HCT116 (cell line): ENCODE data around the gene EPGN. TPM values are rescaled to one million over a fixed set of nuclear protein-coding genes. Genes with fewer than 3 reads are reported as not detected.

ENCODE experiments used
- ATAC-seq: fragments of 200-7000 bp; cut with Tn5 transposase; 2 replicates; pipeline ENCODE4 v1.9.1; 2020; ENCODE audit warnings: mild to moderate bottlenecking, moderate library complexity
- BruUV-seq: library from RNA; stranded (reverse); fragments of 400-500 nt; replicated peaks from 2 replicates; lab custom pipeline; 2021; lab: Mats Ljungman, UMichigan
- CTCF ChIA-PET: fragments of 300-600 bp; sonication (Branson Sonifier 250); formaldehyde crosslinking; loops from one replicate; lab custom pipeline; 2021; ENCODE audit warnings: antibody characterized with exemption; lab: Charles Lee
- POLR2A ChIA-PET: fragments of 300-600, 350-600 bp; sonication (Branson Sonifier 250); formaldehyde crosslinking; loops from one replicate; lab custom pipeline; 2021; ENCODE audit warnings: antibody characterized with exemption; lab: Charles Lee
- RAD21 ChIA-PET, 2 experiments: fragments of 300-600 bp; sonication (Branson Sonifier 250); formaldehyde crosslinking; loops; one replicate each; lab custom pipeline; 2023; ENCODE audit warnings: low total read pairs in 2 of 2; ENCODE audit not compliant: uncharacterized antibody in 2 of 2, unreplicated experiment in 2 of 2, low non-redundant PET in 1 of 2; lab: Charles Lee
- DNase-seq: peaks from one replicate; pipeline ENCODE4 v3.0.0-alpha.2; 2010; ENCODE audit warnings: low read depth, low spot score
- H2AFZ ChIP-seq: fragments of 200-600 bp; shearing (Covaris generic), sonication (generic); 2 replicates; pipeline ENCODE4 v1.6.1; 2017; ENCODE audit warnings: low read depth, mixed run types, mixed read lengths, antibody characterized with exemption, low read length; ENCODE audit not compliant: poor library complexity, severe bottlenecking
- H3K27ac ChIP-seq: 2 replicates; pipeline ENCODE4 v1.5.1; 2012; ENCODE audit warnings: low read depth, low read length
- H3K27me3 ChIP-seq: fragments of 200-600 bp; sonication (generic); 2 replicates; pipeline ENCODE4 v1.6.1; 2016; ENCODE audit warnings: mixed run types, low read length, mixed read lengths; ENCODE audit not compliant: insufficient read depth
- H3K36me3 ChIP-seq, 2 experiments: fragments of 200-500 bp in 1 of 2; fragments of 200-600 bp in 1 of 2; sonication (Bioruptor generic) in 1 of 2; sonication (generic) in 1 of 2; 2 replicates each; pipeline versions ENCODE4 v1.5.1 to v1.6.1; 2014 to 2016; ENCODE audit warnings: low read length in 2 of 2, inconsistent platforms in 1 of 2, mixed read lengths in 1 of 2, mixed run types in 1 of 2; ENCODE audit not compliant: insufficient read depth in 2 of 2, control insufficient read depth in 1 of 2
- H3K4me1 ChIP-seq, 2 experiments: fragments of 200-600 bp in 1 of 2; sonication (generic) in 1 of 2; 2 replicates each; pipeline versions ENCODE4 v1.5.1 to v1.6.1; 2012 to 2017; ENCODE audit warnings: low read length in 2 of 2, inconsistent platforms in 1 of 2, mild to moderate bottlenecking in 1 of 2, mixed read lengths in 1 of 2, mixed run types in 1 of 2, moderate library complexity in 1 of 2; ENCODE audit not compliant: insufficient read depth in 2 of 2, control insufficient read depth in 1 of 2
- H3K4me2 ChIP-seq: fragments of 200-600 bp; sonication (generic); 2 replicates; pipeline ENCODE4 v1.6.1; 2017; ENCODE audit warnings: mixed run types, low read length, mixed read lengths
- H3K4me3 ChIP-seq, 2 experiments: fragments of 200-600 bp in 1 of 2; sonication (generic) in 1 of 2; replicated peaks in 1 of 2; 2 replicates each; pipeline ENCODE4 v1.5.1; 2011 to 2016; ENCODE audit warnings: low read length in 2 of 2, control low read depth in 1 of 2, low read depth in 1 of 2, mild to moderate bottlenecking in 1 of 2, mixed read lengths in 1 of 2, mixed run types in 1 of 2
- H3K79me2 ChIP-seq: fragments of 200-600 bp; sonication (generic); 2 replicates; pipeline ENCODE4 v1.6.1; 2017; ENCODE audit warnings: mild to moderate bottlenecking, mixed run types, low read length, moderate library complexity, mixed read lengths; ENCODE audit not compliant: insufficient read depth
- H3K9ac ChIP-seq: fragments of 200-600 bp; sonication (generic); 2 replicates; pipeline ENCODE4 v1.6.1; 2016; ENCODE audit warnings: low read length, mixed read lengths
- H3K9me2 ChIP-seq: fragments of 200-600 bp; sonication (generic), shearing (Covaris generic); 2 replicates; pipeline ENCODE4 v1.6.1; 2017; ENCODE audit warnings: mixed run types, mild to moderate bottlenecking, moderate library complexity; ENCODE audit not compliant: insufficient read depth
- H3K9me3 ChIP-seq, 2 experiments: fragments of 200-500 bp in 1 of 2; fragments of 200-600 bp in 1 of 2; sonication (Bioruptor generic) in 1 of 2; sonication (generic) in 1 of 2; 2 replicates each; pipeline ENCODE4 v1.6.1; 2014 to 2017; ENCODE audit warnings: low read length in 2 of 2, mixed read lengths in 2 of 2, inconsistent platforms in 1 of 2, low read depth in 1 of 2, mild to moderate bottlenecking in 1 of 2, mixed run types in 1 of 2, moderate library complexity in 1 of 2; ENCODE audit not compliant: control insufficient read depth in 1 of 2, insufficient read depth in 1 of 2
- H4K20me1 ChIP-seq: fragments of 200-600 bp; sonication (generic), shearing (Covaris generic); 2 replicates; pipeline ENCODE4 v1.6.1; 2017; ENCODE audit warnings: mixed run types, mild to moderate bottlenecking, moderate library complexity; ENCODE audit not compliant: insufficient read depth
- CBX3 ChIP-seq: IDR thresholded peaks from 2 replicates; pipeline ENCODE4 v1.6.1; 2012; ENCODE audit warnings: low read depth
- CEBPB ChIP-seq: IDR thresholded peaks from 2 replicates; pipeline ENCODE4 v1.6.1; 2012; ENCODE audit warnings: low read depth
- ELF1 ChIP-seq: IDR thresholded peaks from 2 replicates; pipeline ENCODE4 v1.6.1; 2012; ENCODE audit warnings: low read depth, borderline replicate concordance
- EZH2 ChIP-seq: fragments of 200-600 bp; sonication (generic); IDR thresholded peaks from 2 replicates; pipeline ENCODE4 v1.6.1; 2017; ENCODE audit warnings: antibody characterized with exemption, mixed run types
- EZH2phosphoT487 ChIP-seq: fragments of 200-600 bp; IDR thresholded peaks from 2 replicates; pipeline ENCODE4 v1.6.1; 2018; ENCODE audit warnings: antibody characterized with exemption, borderline replicate concordance
- FOSL1 ChIP-seq: IDR thresholded peaks from 2 replicates; pipeline ENCODE4 v1.6.1; 2012; ENCODE audit warnings: low read depth
- JUND ChIP-seq: IDR thresholded peaks from 2 replicates; pipeline ENCODE4 v1.6.1; 2012
- RAD21 ChIP-seq: IDR thresholded peaks from 2 replicates; pipeline ENCODE4 v1.6.1; 2012; ENCODE audit warnings: low read depth, mild to moderate bottlenecking
- TCF7L2 ChIP-seq: IDR thresholded peaks from 2 replicates; pipeline ENCODE4 v1.7.0; 2011; ENCODE audit warnings: borderline replicate concordance, inconsistent platforms; ENCODE audit not compliant: insufficient read depth, insufficient read length; ENCODE audit errors: extremely low read depth
- intact Hi-C: fragments of 100-400 bp; cut with micrococcal nuclease; formaldehyde crosslinking; loops from 2 replicates; pipeline ENCODE4 v1.10.0; 2022
- total RNA-seq: library from RNA; stranded (reverse); gene quantifications from one replicate; pipeline ENCODE4 v1.2.1, GENCODE V29; 2021; ENCODE audit not compliant: unreplicated experiment
- TF ChIP-seq, protein P1 (sequence below), 3 experiments: fragments of 200-600 bp in 1 of 3; sonication (generic) in 1 of 3; IDR thresholded peaks in 2 of 3; conservative IDR thresholded peaks in 1 of 3; 2 replicates each; pipeline ENCODE4 v1.5.1; 2012 to 2017; ENCODE audit warnings: low read depth in 2 of 3, low read length in 2 of 3, antibody characterized with exemption in 1 of 3, borderline replicate concordance in 1 of 3, control low read depth in 1 of 3, mild to moderate bottlenecking in 1 of 3, mixed read lengths in 1 of 3, mixed run types in 1 of 3, moderate library complexity in 1 of 3; ENCODE audit not compliant: insufficient read depth in 1 of 3
- TF ChIP-seq, protein P2 (sequence below): IDR thresholded peaks from 2 replicates; pipeline ENCODE4 v1.6.1; 2012

Gene EPGN
- total RNA-seq, 1 experiment from 2014 or later = 1.5 TPM

DNA sequence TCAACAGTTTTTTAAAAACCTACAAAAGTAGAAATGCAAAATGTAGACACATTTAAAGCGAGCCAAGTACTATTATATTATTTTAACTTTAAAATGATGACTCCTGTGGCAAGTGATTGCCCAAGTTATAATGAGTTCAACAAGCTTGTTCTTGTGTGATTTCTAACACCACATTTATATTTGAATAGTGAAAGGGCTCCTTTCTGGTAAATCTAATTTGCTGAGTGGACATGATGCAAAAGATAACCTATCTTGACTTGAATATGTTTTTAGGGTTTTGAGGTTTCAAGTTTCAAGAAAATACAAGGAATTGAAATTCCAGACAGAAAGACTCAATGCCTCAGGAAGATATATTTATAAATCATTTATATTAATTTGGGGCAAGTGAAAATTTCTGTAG is 1.1 kb upstream of the EPGN start:
- peak overlapping the region; percentile 59 for H2AFZ ChIP-seq
- no peaks in the 10 kb centered on the region for H3K79me2 ChIP-seq
- peaks cover 0 to 21% of the 10 kb centered on the region in 2 experiments; a peak in 2 of 4 replicates for H3K4me1 ChIP-seq
- H3K9ac ChIP-seq = no peak overlapping the region
- H4K20me1 ChIP-seq = no peaks in the 10 kb centered on the region
- RAD21 ChIA-PET = interaction anchor here (1.3 to 2.3 kb wide), 2 partner anchors 78 kb away, joined by 10 to 14 read pairs; no protein-coding TSS in a partner anchor
- H3K36me3 ChIP-seq = no peaks in the 10 kb centered on the region
- no peak overlapping the region for H3K27ac ChIP-seq
- H3K9me2 ChIP-seq = no peaks in the 10 kb centered on the region
- intact Hi-C loops = no loop called here
- H3K4me2 ChIP-seq = peak overlapping the region; percentile 42
- H3K27me3 ChIP-seq = no peaks in the 10 kb centered on the region
- POLR2A ChIA-PET = interaction anchor here (0.9 to 1.2 kb wide), 2 partner anchors 76 to 77 kb away, joined by 3 to 4 read pairs; no protein-coding TSS in a partner anchor
- TF ChIP-seq JUND (no peak), RAD21 (no peak)
- DNase-seq = no peak
- CTCF ChIA-PET = interaction anchor here (0.9 to 6.6 kb wide), 9 partner anchors 9 to 369 kb away, joined by 3 to 85 read pairs (median 5); no protein-coding TSS in a partner anchor
- no peaks in the 10 kb centered on the region for H3K9me3 ChIP-seq
- no TSS peak for BruUV-seq
- ATAC-seq = no peak
- H3K4me3 ChIP-seq = no peak overlapping the region

DNA sequence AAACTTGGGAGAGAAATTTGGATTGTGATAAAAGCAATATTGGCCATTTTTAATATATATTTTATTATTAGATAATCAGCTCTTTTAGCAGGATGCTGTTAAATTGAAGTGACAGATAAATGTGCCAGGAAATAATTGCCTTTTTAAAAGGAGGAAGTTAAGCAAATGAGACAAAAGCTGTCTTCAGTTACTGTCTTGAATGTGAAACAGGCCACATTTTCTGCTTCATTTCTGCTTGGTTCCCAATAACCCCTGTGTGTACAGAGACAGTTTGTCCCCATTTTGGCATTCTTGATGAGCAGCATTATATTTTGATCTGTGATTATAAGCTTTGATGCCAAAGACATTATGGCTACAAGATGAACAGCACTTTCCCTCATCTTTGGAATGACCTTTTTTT is 953 bp downstream of the EPGN start:
- POLR2A ChIA-PET = no interaction called here
- CTCF ChIA-PET = interaction anchor here (1.0 to 6.6 kb wide), 2 partner anchors 11 to 79 kb away, joined by 3 to 85 read pairs; no protein-coding TSS in a partner anchor
- H3K27me3 ChIP-seq = no peaks in the 10 kb centered on the region
- H3K79me2 ChIP-seq = no peaks in the 10 kb centered on the region
- H3K9me3 ChIP-seq = no peaks in the 10 kb centered on the region
- TF ChIP-seq CEBPB (no peak), CBX3 (no peak), EZH2phosphoT487 (no peak), FOSL1 (no peak), TCF7L2 (no peak), ELF1 (no peak), EZH2 (no peak)
- TF ChIP-seq, protein P1, sequence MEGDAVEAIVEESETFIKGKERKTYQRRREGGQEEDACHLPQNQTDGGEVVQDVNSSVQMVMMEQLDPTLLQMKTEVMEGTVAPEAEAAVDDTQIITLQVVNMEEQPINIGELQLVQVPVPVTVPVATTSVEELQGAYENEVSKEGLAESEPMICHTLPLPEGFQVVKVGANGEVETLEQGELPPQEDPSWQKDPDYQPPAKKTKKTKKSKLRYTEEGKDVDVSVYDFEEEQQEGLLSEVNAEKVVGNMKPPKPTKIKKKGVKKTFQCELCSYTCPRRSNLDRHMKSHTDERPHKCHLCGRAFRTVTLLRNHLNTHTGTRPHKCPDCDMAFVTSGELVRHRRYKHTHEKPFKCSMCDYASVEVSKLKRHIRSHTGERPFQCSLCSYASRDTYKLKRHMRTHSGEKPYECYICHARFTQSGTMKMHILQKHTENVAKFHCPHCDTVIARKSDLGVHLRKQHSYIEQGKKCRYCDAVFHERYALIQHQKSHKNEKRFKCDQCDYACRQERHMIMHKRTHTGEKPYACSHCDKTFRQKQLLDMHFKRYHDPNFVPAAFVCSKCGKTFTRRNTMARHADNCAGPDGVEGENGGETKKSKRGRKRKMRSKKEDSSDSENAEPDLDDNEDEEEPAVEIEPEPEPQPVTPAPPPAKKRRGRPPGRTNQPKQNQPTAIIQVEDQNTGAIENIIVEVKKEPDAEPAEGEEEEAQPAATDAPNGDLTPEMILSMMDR (IDR thresholded peaks at IDR 0.05 in 2 of 3, conservative IDR thresholded peaks at IDR 0.05 in 1 of 3; ENCODE audit: borderline replicate concordance in 1 of 3, insufficient read depth in 1 of 3, low read depth in 2 of 3, low read length in 2 of 3) = no peak
- TF ChIP-seq, protein P2, sequence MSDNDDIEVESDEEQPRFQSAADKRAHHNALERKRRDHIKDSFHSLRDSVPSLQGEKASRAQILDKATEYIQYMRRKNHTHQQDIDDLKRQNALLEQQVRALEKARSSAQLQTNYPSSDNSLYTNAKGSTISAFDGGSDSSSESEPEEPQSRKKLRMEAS = no peak
- ATAC-seq (no peak), DNase-seq (no peak)
- H3K4me1 ChIP-seq = peaks cover 0 to 21% of the 10 kb centered on the region in 2 experiments; a peak in 2 of 4 replicates
- intact Hi-C loops = no loop called here
- no peak overlapping the region for H3K27ac ChIP-seq
- no peak overlapping the region for H3K4me2 ChIP-seq
- no peak overlapping the region for H3K9ac ChIP-seq
- BruUV-seq = no TSS peak
- no peak overlapping the region for H3K4me3 ChIP-seq
- RAD21 ChIA-PET = no interaction called here
- no peaks in the 10 kb centered on the region for H3K36me3 ChIP-seq
- H3K9me2 ChIP-seq = no peaks in the 10 kb centered on the region
- no peaks in the 10 kb centered on the region for H4K20me1 ChIP-seq
- H2AFZ ChIP-seq = no peak overlapping the region
